NCI-H146 (cell line): ENCODE data around the gene BAIAP2L1.
"Not testable (repeated sequence)": the region's sequence is repeated elsewhere in the genome, so short reads cannot be mapped to it uniquely, and the experiment has no call there.

Source experiments
- DNase-seq: peaks from one replicate; lab custom pipeline; 2025; lab: John Stamatoyannopoulos, UW

BAIAP2L1 gene

DNA sequence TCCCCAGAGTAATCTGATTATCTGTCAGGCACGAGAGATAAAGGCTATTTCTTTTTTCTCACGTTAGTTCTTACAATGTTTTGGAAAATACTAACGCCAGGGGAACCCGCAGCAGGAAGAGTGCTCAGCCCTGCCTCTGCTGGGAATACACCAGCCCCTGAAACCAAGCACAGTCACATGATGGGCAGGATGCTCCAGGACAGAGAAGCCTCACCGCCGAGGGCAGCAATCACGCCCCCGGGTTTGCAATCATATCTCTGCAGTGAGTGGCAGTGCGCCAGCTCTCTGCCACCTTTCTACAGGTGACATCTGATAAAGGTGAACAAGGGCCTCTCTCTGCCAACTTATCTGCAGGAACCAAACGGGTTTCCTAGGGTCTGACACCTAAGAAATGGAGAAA, 79.6 kb downstream of the BAIAP2L1 start:
- DNase-seq: no peak

DNA sequence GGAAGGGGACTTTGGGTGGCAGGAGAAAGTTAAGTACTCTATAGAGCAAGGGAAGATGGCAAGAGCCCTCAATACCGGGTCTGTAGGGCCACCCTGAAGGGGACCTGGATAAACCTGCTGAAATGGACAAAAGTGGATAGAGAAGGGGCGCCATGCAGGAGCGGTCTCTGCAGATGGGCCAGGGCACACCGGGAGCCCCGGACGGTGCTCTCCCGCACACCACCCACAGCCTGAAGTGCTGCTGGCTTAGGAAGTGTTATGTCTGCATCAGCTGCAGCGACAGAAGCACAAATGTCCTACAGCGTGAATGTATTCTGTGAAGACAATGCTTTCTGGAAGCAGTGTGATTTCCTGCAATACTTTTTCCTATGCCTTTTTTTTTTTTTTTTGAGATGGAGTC, 81.7 kb downstream of the BAIAP2L1 start:
- DNase-seq: no peak

DNA sequence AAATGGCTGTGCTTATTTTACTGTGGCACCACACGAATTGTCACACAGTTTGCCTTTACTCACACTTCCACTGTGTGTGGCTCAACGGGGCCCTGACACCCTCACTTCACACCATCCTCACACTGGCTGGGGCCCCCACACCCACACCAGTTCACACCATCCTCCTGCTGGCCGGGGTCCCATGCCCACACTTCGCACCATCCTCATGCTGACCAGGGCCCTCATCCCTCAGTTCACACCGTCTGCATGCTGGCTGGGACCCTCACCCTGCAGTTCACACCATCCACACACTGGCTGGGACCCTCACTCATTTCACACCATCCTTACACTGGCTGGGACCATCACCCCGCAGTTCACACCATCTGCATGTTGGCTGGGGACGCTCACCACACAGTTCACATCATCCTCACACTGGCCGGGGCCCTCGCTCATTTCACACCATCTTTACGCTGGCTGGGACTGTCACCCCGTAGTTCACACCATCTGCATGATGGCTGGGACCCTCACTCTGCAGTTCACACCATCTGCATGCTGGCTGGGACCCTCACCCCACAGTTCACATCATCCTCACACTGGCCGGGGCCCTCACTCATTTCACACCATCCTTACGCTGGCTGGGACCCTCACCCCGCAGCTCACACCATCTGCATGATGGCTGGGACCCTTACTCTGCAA, 83.4 kb downstream of the BAIAP2L1 start:
- no peak for DNase-seq

DNA sequence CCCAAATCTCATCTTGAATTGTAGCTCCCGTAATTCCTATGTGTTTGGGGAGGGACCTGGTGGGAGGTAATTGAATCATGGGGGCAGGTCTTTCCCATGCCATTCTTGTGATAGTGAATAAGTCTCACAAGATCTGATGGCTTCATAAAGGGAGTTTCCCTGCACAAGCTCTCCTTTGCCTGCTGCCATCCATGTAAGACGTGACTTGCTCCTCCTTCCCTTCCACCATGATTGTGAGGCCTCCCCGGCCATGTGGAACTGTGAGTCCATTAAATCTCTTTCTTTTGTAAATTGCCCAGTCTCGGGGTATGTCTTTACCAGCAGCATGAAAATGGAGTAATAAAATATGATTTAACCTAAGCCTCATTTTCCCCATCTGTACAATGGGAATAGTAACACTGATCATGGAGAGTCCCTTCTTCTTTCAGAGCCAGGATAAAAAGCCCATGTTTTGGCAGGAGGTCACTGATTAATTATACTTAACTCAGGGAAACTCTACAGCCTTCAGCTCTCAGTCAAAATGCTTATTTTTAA, 84.8 kb downstream of the BAIAP2L1 start:
- DNase-seq: not testable (repeated sequence)

DNA sequence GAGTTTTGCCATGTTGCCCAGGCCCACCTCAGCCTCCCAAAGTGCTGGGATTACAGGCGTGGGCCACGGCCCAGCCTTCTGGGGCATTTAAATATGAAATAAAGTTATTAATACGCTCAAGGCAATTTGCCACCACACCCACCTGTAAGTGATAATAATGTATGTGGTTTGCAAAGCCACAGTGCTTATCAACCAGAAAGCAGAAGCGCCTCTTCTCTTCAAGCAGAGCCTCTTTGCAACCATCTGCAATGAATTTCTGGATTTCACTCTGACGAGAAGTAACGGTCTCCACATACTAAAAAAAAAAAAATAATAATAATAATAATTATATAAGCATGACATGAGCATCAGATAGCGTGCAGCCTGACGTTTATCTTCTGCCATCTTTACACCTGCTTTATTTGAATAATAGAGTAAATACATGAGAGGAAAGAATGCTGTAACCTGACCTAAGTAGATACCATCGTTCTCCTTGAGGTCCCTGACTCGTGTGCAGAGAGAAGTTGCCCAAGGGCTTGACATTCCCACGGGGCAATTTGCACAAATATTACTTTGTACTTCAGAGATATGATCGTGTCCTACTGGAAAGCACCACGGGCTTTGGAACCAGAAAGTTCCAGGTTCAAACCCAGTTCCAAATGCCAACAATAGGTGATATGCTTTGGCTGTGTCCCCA, 85.4 kb downstream of the BAIAP2L1 start:
- DNase-seq: no peak

DNA sequence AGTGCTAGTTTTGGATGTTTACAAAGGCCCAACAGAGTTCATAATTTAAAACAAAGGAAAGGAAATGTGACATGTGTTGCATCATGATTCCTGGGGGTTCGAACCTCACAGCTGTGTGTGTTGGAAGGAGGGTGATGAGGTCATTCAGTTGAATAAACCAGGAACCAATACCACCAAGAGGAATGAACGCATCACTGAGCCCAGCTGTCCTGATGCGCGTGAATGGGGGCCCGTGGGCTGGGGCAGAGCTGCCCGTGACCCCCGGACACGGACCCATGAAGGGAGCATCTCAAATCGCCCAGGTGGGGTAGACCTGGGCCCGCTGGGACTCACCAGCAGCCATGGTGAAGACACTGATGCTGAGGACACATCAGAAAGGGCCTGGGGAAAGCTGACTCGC, 86.4 kb downstream of the BAIAP2L1 start:
- DNase-seq: no peak

DNA sequence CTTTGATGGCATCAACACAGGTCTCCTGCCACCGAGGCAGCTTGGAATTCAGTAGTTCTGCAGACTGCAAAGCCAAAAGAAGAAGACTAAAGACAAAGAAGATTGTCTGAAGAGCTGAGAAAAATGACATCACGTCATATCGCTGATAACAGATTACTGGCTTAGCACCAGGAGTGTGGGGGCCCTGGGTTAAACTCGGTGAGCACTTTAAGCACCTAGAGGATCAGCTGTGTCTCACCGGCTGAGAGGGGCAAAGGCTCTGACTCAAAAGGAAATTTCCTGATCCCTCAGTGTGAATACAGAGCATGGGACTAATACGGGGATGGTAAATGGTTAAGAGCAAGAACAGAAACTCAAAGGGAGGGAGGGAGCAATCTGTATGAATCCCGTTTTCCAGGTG, 88.7 kb downstream of the BAIAP2L1 start:
- no peak for DNase-seq

DNA sequence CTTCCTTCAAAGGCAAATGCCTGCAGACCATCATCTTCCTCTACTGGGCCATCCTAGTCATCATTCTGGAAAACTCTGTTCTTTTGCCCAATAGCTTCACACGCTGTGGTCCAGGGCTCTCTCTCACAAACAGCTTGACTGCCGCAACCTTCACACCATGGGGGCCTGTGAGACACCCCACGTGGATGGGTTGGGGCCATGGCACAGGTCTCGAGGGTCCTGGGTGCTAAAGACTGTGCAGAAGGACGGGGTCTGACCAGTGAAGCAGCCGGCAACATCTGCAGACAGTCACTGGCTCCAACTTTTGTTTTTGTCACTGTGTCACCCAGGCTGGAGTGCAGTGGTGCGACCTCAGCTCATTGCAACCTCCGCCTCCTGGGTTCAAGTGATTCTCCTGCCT, 91.3 kb downstream of the BAIAP2L1 start:
- no peak for DNase-seq

DNA sequence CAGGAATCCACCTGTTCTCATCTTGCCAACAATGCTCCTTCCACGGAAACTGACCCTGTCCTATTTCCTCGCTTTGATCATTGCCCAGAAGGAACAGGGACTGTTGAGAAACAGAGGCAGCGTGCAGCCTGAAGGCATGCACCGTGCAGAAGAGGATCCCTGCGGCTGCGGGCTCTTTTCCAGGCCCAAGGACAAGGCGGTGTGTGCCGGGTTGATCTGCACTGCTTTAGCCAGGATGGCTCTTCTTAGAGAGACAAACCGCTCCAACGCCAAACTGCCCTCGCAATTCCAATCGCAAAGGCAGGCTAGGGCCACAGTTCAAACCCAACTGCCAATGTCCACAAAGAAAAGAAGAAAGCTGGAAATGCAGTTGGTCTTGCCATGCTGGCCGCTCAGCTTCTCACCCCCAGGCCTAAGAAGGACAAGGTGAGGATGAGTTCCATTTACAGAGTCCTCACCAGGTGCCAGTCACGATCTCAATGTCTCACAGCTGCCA, 92.9 kb downstream of the BAIAP2L1 start:
- no peak for DNase-seq

DNA sequence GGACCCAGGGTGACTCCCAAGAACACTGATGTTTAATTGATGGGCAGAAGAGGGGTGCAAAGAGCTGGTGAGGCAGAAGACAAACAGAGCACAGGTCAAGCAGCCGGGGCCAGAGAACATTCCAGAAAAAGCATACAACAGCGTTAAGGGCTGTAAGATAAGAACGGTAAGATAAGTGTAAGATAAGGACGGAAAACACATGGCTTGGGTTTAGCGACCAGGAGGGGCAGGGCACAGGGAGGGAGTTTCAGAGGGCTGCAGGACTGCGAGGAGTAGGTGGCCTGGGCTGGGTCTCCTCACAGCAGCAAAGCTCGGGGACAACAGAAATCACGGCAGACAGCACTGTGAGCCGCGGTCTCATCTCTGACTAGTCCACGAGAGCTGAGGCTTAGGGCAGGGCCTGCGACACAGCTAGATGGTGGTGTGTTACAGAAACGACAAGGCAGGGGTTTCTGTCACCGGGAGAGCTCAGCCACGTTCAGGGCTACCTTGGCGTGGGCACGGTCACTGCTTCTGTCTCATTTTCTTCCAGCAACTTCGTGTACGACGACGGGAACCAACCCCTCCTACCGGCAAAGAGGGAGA, 94.8 kb downstream of the BAIAP2L1 start:
- no peak for DNase-seq

DNA sequence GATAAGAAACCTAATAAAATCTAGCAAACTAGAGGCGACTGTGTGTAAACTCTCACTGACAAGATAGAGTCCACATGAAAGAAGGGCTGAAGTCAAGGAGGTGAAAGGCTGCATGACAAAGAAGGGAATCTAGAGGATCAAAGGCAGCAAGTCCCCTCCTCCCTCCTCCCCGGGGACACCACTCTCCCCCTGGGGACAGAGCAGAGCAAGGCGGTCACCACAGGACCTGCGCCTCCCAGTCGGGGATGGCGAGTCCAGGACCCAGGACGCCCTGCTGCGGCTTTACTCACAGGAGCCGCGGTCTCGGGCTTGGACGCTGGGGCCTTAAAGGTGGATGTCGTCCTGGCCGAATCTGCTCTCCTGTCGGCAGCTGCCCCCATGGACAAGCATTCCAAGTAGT, 97.0 kb downstream of the BAIAP2L1 start:
- no peak for DNase-seq

DNA sequence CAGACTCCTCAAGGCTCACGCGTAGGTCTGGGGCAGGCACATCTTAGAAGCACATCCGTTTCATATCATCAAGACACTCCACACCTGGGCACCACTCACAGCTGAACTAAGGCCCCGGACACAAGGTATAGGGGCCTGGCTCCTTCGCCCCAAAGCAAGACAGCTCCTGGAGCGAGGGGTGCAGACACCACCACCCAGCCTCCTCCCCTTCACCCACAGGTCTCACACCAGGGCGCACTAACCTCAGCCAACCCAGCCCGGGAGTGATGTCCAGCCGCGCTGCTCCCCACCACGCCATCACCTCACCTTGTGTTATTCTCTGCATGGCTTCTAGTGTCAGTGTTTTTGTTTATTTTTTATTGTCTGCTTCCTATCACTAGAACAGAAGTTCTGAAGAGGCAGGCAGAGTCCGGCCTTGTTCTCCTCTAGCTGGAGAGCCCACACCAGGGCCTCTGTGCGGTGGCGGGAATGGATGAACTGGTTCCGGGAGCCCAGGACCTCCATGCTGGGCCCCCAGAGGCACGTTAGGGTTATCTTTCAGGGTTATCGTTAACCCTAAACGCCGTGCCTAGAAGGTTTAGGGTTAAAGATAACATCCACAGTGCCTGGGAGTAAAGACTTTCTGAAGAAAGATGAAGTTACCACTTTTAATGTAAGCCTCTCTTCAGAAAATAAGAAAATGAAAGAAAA, 97.6 kb downstream of the BAIAP2L1 start:
- DNase-seq: no peak

DNA sequence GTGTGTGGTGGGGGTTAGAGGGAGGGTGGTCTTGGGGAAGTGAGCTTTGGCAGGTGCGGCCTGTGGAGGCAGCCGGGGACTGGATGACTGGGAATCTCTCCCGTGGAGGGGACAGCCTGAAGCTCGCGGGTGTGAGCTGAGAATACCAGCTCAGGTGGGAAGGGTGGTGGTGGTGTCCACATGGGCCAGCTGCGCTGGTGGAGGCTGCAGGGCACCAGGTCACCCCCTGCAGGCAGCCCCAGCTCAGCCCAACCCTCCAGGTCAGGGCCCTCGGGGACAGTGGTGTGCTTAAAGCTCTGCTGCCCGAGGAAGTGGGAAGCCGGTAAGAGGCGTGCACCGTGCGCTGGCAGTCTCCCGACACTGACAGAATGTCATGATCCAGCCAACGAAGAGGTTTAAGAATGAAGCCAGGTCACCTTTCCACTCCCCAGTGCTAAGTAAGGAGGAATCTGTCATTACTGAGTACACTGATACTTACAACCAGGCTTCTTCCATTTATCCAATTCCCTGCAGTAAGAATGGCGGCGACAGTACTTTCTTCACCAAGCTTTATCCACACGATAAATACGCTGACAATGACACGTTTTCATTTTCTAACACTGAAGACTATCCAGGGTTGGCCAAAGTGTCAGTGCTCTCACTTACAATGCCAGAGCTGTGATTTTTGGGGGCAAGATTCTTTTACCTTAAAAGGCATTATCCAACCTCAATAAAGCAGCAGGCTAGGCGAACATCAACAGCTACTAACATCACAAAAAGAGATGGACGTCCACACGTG, 99.0 kb downstream of the BAIAP2L1 start:
- DNase-seq: no peak

DNA sequence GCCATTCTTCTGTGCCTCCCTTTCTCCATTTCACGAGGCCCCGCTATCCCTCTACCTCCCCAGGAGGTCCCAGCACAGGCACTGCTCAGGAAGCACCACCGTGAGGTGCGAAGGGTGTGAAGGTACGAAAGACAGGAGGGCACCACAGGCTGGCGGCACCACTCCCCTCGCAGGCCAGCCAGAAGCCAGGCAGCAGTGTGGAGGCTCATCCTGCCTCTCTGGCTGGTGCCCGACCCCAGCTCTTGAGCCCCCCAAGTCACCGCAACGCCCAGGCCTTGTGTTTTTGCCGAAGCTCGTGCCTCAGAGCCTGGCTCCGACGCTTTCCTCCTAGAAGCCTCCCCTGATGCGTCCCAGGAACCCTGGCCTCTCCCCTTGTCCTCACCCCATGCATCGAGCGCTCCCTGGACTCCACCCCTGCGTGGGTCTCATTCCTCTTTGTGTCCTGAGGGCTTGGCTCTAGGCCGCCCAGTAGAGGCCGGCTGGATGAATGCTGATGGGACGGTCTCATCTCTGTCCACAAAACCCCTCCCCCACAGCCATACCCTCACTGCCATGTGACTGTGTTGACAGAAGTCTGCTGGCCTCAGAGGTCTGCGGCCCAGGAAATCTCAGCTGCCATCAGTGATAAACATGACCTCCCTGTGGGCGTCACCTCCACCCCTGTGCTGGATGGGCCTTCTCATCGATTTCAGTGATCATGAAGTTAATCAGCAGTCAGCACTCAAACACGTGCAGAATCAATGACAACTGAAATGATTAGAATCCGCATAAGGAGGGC, 100.1 kb downstream of the BAIAP2L1 start:
- no peak for DNase-seq

DNA sequence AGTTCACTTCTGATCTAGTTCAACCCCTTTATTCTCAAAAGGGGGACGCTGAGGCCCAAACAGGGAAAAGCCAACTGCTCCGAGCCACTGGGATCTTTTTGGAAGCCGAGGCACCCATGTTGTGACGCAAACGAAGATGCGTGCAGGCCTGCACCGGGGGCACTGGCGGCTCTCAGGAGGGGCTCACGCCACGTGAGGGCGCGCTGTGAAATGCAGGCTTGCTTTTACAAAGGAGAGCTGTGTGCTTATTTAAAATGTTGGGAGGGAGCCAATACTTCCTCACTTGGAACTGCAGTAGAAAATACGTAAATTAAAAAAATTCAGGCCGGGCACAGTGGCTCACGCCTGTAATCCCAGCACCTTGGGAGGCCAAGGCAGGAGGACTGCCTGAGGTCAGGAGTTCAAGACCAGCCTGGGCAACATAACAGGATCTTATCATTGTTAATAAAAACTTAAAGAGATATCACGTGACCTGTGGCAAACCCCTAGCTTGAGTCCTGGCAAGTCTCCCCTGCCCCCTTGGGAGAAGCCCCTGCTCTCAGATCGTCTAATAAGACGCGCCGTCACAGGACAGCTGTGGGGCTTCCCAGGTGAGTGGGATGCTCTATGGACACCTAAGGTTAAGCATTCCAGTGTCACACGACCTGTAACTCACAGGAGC, 103.1 kb downstream of the BAIAP2L1 start:
- no peak for DNase-seq

DNA sequence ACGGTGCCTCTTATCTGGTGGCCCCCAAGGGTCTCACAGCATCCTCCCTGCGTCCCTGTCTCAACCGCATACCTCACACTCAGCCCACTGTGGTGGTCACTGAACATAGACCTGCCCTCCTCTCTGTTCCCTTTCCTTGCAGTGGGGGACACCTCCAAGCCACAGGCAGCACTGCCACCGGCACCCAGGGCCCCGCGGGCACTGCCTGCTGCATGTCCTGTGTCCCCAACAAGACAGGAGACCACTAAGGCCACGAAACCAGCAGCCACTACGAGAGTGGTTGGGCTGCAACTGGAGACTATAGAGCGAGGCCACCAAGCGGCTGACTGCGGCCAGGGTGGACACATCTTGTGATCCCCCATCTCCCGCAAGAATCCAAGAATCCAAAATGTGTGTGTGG, 104.1 kb downstream of the BAIAP2L1 start:
- DNase-seq: no peak

DNA sequence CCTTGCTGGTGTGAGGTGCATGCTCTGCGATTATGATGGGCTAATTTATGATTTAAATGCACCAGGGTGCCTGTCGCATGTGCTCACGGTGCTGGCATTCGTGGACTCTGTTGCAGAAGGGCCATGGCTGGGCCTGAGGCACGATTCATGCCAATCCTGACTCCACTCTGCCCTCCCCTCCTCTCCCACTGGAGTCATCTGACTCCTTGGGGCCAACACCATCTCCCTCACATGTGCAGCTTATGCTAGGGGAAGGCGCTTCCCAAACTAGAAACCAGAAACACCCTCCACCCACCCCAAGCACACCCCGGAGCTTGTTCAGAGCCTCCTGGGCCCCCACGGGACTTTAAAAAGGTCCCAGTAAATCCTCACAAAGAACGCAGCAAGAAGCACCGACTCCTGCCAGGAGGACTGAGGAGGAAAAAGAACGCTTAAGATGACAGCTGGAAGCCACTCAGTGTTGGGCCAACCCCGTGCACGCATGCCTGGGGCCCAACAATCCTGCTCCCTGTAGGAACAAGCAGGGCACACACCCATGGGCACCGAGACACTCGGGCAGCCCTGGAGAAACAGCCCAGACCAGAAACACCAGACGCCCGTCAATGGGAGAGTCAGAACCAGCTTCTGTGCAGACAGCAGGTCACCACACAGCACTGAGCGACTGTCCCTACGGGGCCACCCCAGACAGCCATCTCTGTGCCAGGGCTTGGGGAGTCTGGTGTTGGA, 105.3 kb downstream of the BAIAP2L1 start:
- no peak for DNase-seq

DNA sequence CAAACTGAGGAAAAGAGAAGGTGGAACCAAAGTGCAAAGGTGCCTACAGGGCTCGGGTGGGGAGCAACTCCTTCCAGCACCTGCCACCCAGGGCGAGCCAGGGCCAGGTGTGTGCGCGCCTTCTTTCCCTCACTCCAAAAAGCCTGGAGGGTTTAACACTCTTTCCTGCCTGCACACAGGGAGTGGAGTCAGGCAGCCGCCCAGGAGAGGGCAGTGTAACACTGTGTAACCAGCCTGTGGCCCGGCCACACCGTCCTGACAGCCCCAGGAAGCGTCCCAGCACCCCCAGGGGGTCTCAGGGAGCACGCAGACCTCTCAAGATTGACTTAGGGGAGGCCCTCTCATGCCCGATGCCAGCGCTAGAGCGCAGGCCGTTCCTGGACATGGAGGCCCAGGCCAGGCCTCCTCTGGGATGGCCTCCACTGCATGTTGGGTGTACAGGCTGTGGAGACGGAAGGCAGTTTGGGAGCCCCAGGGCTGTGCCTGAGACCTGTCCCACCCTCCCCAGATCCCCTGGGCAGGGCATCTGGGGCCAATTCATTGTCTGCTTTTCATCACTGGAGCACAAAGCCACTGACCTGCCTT, 106.0 kb downstream of the BAIAP2L1 start:
- DNase-seq: peak; percentile 70

DNA sequence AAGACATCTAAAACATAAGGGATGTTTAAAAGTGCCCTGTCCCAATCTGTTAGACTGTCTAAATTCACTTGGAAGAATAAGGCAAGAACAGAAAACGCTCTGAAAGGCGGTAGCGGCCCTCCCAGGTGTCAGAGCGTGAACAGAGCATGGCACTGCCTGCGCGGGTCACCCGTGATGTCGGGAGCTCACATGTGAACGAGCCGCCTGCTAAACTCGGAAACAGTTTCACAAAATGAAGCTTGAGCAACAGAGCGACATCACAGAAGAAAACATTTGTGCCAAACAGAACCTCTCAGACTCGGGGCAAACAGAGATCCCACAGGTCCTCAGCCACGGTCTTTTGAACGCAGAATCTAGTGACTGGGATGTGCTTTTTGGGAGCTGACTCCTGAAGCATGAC, 106.6 kb downstream of the BAIAP2L1 start:
- DNase-seq: no peak
